ENCODE measurements around the gene TNFRSF13B. TPM values are rescaled to one million over a fixed set of nuclear protein-coding genes. Genes with fewer than 3 reads are reported as not detected.
A peak's percentile ranks its signal among the peaks of the same experiment; 100 is the strongest.

Gene TNFRSF13B
- total RNA-seq, 1 experiment from 2014 or later = 0.28 TPM

- Histone ChIP-seq H2AK5ac (ENCODE audit: insufficient read length, low read length) (no peak overlapping the region), H4K91ac (ENCODE audit: insufficient read length, low read depth, low read length) (no peak overlapping the region), H4K5ac (ENCODE audit: insufficient read length, low read depth, low read length) (no peak overlapping the region), H3K27me3 (ENCODE audit: insufficient read depth, low read length) (no peaks in the 10 kb centered on the region), H3T11ph (ENCODE audit: low read length) (no peak overlapping the region), H3K4me1 (ENCODE audit: insufficient read depth, low read length) (no peaks in the 10 kb centered on the region), H3K14ac (ENCODE audit: insufficient read depth, low read length) (no peak overlapping the region), H3K23me2 (ENCODE audit: insufficient read length, low read depth, low read length, poor library complexity, severe bottlenecking) (no peaks in the 10 kb centered on the region), H3K18ac (ENCODE audit: insufficient read length, low read depth, low read length) (no peak overlapping the region), H2BK12ac (ENCODE audit: insufficient read length, low read depth, low read length) (no peak overlapping the region), H2BK20ac (ENCODE audit: low read depth, low read length, poor library complexity, severe bottlenecking) (no peak overlapping the region), H3K56ac (ENCODE audit: insufficient read length, low read depth, low read length) (no peak overlapping the region), H2BK15ac (ENCODE audit: low read depth, low read length) (no peak overlapping the region), H3K9ac (ENCODE audit: extremely low read depth, insufficient read length, low read length) (no peak overlapping the region), H3K23ac (ENCODE audit: insufficient read length, low read depth, low read length) (no peak overlapping the region), H2BK120ac (ENCODE audit: low read depth, low read length, poor library complexity, severe bottlenecking) (no peak overlapping the region), H2BK5ac (ENCODE audit: insufficient read length, low read length) (no peak overlapping the region), H3K27ac (ENCODE audit: insufficient read length, low read depth, low read length) (no peak overlapping the region), H4K8ac (replicated peaks; ENCODE audit: insufficient read length, low read depth, low read length) (no peak overlapping the region), H3K4me2 (ENCODE audit: insufficient read depth, insufficient read length, low read length) (no peak overlapping the region), H4K20me1 (ENCODE audit: control insufficient read depth, insufficient read depth, insufficient read length) (no peaks in the 10 kb centered on the region), H3K4ac (ENCODE audit: low read depth, low read length) (no peak overlapping the region), H3K79me1 (ENCODE audit: insufficient read depth, low read depth, low read length, poor library complexity, severe bottlenecking) (no peaks in the 10 kb centered on the region), H3K9me3 (ENCODE audit: control insufficient read depth, low read depth, low read length) (no peaks in the 10 kb centered on the region), H2AFZ (ENCODE audit: low read length) (no peak overlapping the region), H3K79me2 (ENCODE audit: insufficient read depth, low read length) (no peaks in the 10 kb centered on the region)
- WGBS (ENCODE audit: extremely low coverage, insufficient read length, low lambda C conversion rate) = no CpG with 5 or more reads among the region's 22 CpGs
- H3K4me1 Mint-ChIP-seq = peaks cover 11 to 19% of the 10 kb centered on the region in 2 experiments
- peaks cover 0 to under 1% (median 0%) of the 10 kb centered on the region in 3 experiments; a peak in 1 of 7 replicates for H3K36me3 Mint-ChIP-seq (ENCODE audit: insufficient read depth in 1 of 3, low read depth in 3 of 3)
- no peak overlapping the region for H3K27ac Mint-ChIP-seq
- H3K4me3 Mint-ChIP-seq = no peak overlapping the region
- peaks cover 3% of the 10 kb centered on the region for H3K27me3 Mint-ChIP-seq (ENCODE audit: low read depth)
- DNase-seq = peak; percentile 92
- peaks cover 2 to 3% of the 10 kb centered on the region in 2 experiments; a peak in 2 of 5 replicates for H3K9me3 Mint-ChIP-seq
- TF ChIP-seq CTCF (conservative IDR thresholded peaks at IDR 0.05) = peak; percentile 99
These were observed 30.1 kb upstream of the TNFRSF13B start for GRCh38 chr17:17001874-17002520.

Data from H9 (cell line).